ENCODE results near the gene AP3B1.

Gene AP3B1

GRCh38 chr5:77970891-77971290 is 323.6 kb downstream of the AP3B1 start:
- TF ChIP-seq CTCF (IDR thresholded peaks at IDR 0.05; ENCODE audit: insufficient read depth, low read length, poor library complexity, severe bottlenecking): no peak
- no peak for TF ChIP-seq EZH2phosphoT487 (conservative IDR thresholded peaks at IDR 0.05; ENCODE audit: low read length)
- H3K27me3 ChIP-seq (ENCODE audit: low read length): no peaks in the 10 kb centered on the region
- H3F3A ChIP-seq (ENCODE audit: insufficient read depth): no peaks in the 10 kb centered on the region
- H3K9me2 ChIP-seq (replicated peaks; ENCODE audit: insufficient read depth, low read length): no peaks in the 10 kb centered on the region
- no peak overlapping the region for H3K4me2 ChIP-seq (ENCODE audit: low read depth, low read length, poor library complexity, severe bottlenecking)
- H3K9me3 ChIP-seq (ENCODE audit: insufficient read depth, low read length): no peaks in the 10 kb centered on the region
- no peak overlapping the region for H3K27ac ChIP-seq (ENCODE audit: low read depth, low read length)
- H3K4me3 ChIP-seq (ENCODE audit: insufficient read depth, low read length, poor library complexity, severe bottlenecking): no peak overlapping the region
- no peaks in the 10 kb centered on the region for H4K20me1 ChIP-seq (ENCODE audit: low read depth, low read length)
- no peak overlapping the region for H3K9ac ChIP-seq (ENCODE audit: low read length)
- H2AFZ ChIP-seq (ENCODE audit: low read depth, low read length, severe bottlenecking): no peak overlapping the region
- no peaks in the 10 kb centered on the region for H3K36me3 ChIP-seq (ENCODE audit: low read length)
- H3K79me2 ChIP-seq (ENCODE audit: insufficient read depth, low read length): no peaks in the 10 kb centered on the region

GRCh38 chr5:77963795-77964194 is 330.7 kb downstream of the AP3B1 start:
- no peaks in the 10 kb centered on the region for H3K79me2 ChIP-seq (ENCODE audit: insufficient read depth, low read length)
- H3K9me3 ChIP-seq (ENCODE audit: insufficient read depth, low read length): no peaks in the 10 kb centered on the region
- no peaks in the 10 kb centered on the region for H3F3A ChIP-seq (ENCODE audit: insufficient read depth)
- H3K27me3 ChIP-seq (ENCODE audit: low read length): no peaks in the 10 kb centered on the region
- H3K4me3 ChIP-seq (ENCODE audit: insufficient read depth, low read length, poor library complexity, severe bottlenecking): no peak overlapping the region
- no peak overlapping the region for H2AFZ ChIP-seq (ENCODE audit: low read depth, low read length, severe bottlenecking)
- no peaks in the 10 kb centered on the region for H3K36me3 ChIP-seq (ENCODE audit: low read length)
- no peak overlapping the region for H3K27ac ChIP-seq (ENCODE audit: low read depth, low read length)
- H3K9ac ChIP-seq (ENCODE audit: low read length): no peak overlapping the region
- H3K9me2 ChIP-seq (replicated peaks; ENCODE audit: insufficient read depth, low read length): no peaks in the 10 kb centered on the region
- TF ChIP-seq EZH2phosphoT487 (conservative IDR thresholded peaks at IDR 0.05; ENCODE audit: low read length) (no peak), CTCF (IDR thresholded peaks at IDR 0.05; ENCODE audit: insufficient read depth, low read length, poor library complexity, severe bottlenecking) (no peak)
- no peak overlapping the region for H3K4me2 ChIP-seq (ENCODE audit: low read depth, low read length, poor library complexity, severe bottlenecking)
- no peaks in the 10 kb centered on the region for H4K20me1 ChIP-seq (ENCODE audit: low read depth, low read length)

- Histone ChIP-seq H3K36me3 (ENCODE audit: low read length) (no peaks in the 10 kb centered on the region), H3K27ac (ENCODE audit: low read depth, low read length) (no peak overlapping the region), H3F3A (ENCODE audit: insufficient read depth) (no peaks in the 10 kb centered on the region), H3K27me3 (ENCODE audit: low read length) (no peaks in the 10 kb centered on the region), H3K4me3 (ENCODE audit: insufficient read depth, low read length, poor library complexity, severe bottlenecking) (no peak overlapping the region), H2AFZ (ENCODE audit: low read depth, low read length, severe bottlenecking) (no peak overlapping the region), H3K79me2 (ENCODE audit: insufficient read depth, low read length) (no peaks in the 10 kb centered on the region), H3K9ac (ENCODE audit: low read length) (no peak overlapping the region), H3K4me2 (ENCODE audit: low read depth, low read length, poor library complexity, severe bottlenecking) (no peak overlapping the region), H4K20me1 (ENCODE audit: low read depth, low read length) (no peaks in the 10 kb centered on the region), H3K9me3 (ENCODE audit: insufficient read depth, low read length) (no peaks in the 10 kb centered on the region), H3K9me2 (replicated peaks; ENCODE audit: insufficient read depth, low read length) (no peaks in the 10 kb centered on the region)
- TF ChIP-seq CTCF (IDR thresholded peaks at IDR 0.05; ENCODE audit: insufficient read depth, low read length, poor library complexity, severe bottlenecking) (no peak), EZH2phosphoT487 (conservative IDR thresholded peaks at IDR 0.05; ENCODE audit: low read length) (no peak)
These were observed 333.6 kb downstream of the AP3B1 start for GRCh38 chr5:77960863-77961396.

All from SU-DHL-6 (cell line).